ENCODE data around the gene PLOD2. TPM values are rescaled to one million over a fixed set of nuclear protein-coding genes. Genes with fewer than 3 reads are reported as not detected.

The PLOD2 gene
- total RNA-seq, 1 donor from 2014 or later, result 45.6 TPM

GRCh38 chr3:146196789-146197188 is 35.8 kb upstream of the PLOD2 start:
- no peak for TF ChIP-seq CTCF (IDR thresholded peaks at IDR 0.05; ENCODE audit: partially characterized antibody, unreplicated experiment)
- H3K27ac Mint-ChIP-seq (ENCODE audit: unreplicated experiment), result peak overlapping the region; percentile 6
- H3K4me1 Mint-ChIP-seq (ENCODE audit: low read depth, unreplicated experiment), result peaks cover 4% of the 10 kb centered on the region
- H3K4me3 Mint-ChIP-seq (ENCODE audit: unreplicated experiment), result no peak overlapping the region
- H3K9me3 Mint-ChIP-seq (ENCODE audit: unreplicated experiment), result peaks cover 2% of the 10 kb centered on the region
- DNase-seq, result no peak
- no peaks in the 10 kb centered on the region for H3K36me3 Mint-ChIP-seq (ENCODE audit: unreplicated experiment)
- no peaks in the 10 kb centered on the region for H3K27me3 Mint-ChIP-seq (ENCODE audit: unreplicated experiment)

- no peak for DNase-seq
- no peak overlapping the region for H3K27ac Mint-ChIP-seq (ENCODE audit: unreplicated experiment)
- no peak for TF ChIP-seq CTCF (IDR thresholded peaks at IDR 0.05; ENCODE audit: partially characterized antibody, unreplicated experiment)
- H3K4me1 Mint-ChIP-seq (ENCODE audit: low read depth, unreplicated experiment), result peaks cover 4% of the 10 kb centered on the region
- no peaks in the 10 kb centered on the region for H3K27me3 Mint-ChIP-seq (ENCODE audit: unreplicated experiment)
- peaks cover 2% of the 10 kb centered on the region for H3K9me3 Mint-ChIP-seq (ENCODE audit: unreplicated experiment)
- H3K4me3 Mint-ChIP-seq (ENCODE audit: unreplicated experiment), result no peak overlapping the region
- no peaks in the 10 kb centered on the region for H3K36me3 Mint-ChIP-seq (ENCODE audit: unreplicated experiment)
Observed at GRCh38 chr3:146195605-146196004, 34.6 kb upstream of the PLOD2 start.

- H3K27ac Mint-ChIP-seq (ENCODE audit: unreplicated experiment), result no peak overlapping the region
- peaks cover 4% of the 10 kb centered on the region for H3K4me1 Mint-ChIP-seq (ENCODE audit: low read depth, unreplicated experiment)
- no peaks in the 10 kb centered on the region for H3K36me3 Mint-ChIP-seq (ENCODE audit: unreplicated experiment)
- no peak for TF ChIP-seq CTCF (IDR thresholded peaks at IDR 0.05; ENCODE audit: partially characterized antibody, unreplicated experiment)
- H3K27me3 Mint-ChIP-seq (ENCODE audit: unreplicated experiment), result no peaks in the 10 kb centered on the region
- H3K4me3 Mint-ChIP-seq (ENCODE audit: unreplicated experiment), result no peak overlapping the region
- peaks cover 2% of the 10 kb centered on the region for H3K9me3 Mint-ChIP-seq (ENCODE audit: unreplicated experiment)
- DNase-seq, result no peak
Observed at GRCh38 chr3:146195030-146195429, 34.0 kb upstream of the PLOD2 start.

- Mint-ChIP-seq H3K27ac (ENCODE audit: unreplicated experiment) (no peak overlapping the region), H3K9me3 (ENCODE audit: unreplicated experiment) (no peaks in the 10 kb centered on the region), H3K36me3 (ENCODE audit: unreplicated experiment) (no peaks in the 10 kb centered on the region), H3K4me1 (ENCODE audit: low read depth, unreplicated experiment) (no peaks in the 10 kb centered on the region), H3K4me3 (ENCODE audit: unreplicated experiment) (no peak overlapping the region), H3K27me3 (ENCODE audit: unreplicated experiment) (no peaks in the 10 kb centered on the region)
- DNase-seq, result no peak
- TF ChIP-seq CTCF (IDR thresholded peaks at IDR 0.05; ENCODE audit: partially characterized antibody, unreplicated experiment), result no peak
Observed at GRCh38 chr3:146191051-146191450, 30.1 kb upstream of the PLOD2 start.

GRCh38 chr3:146189519-146190173 is 28.7 kb upstream of the PLOD2 start:
- no peaks in the 10 kb centered on the region for H3K4me1 Mint-ChIP-seq (ENCODE audit: low read depth, unreplicated experiment)
- H3K4me3 Mint-ChIP-seq (ENCODE audit: unreplicated experiment), result no peak overlapping the region
- no peaks in the 10 kb centered on the region for H3K27me3 Mint-ChIP-seq (ENCODE audit: unreplicated experiment)
- no peaks in the 10 kb centered on the region for H3K36me3 Mint-ChIP-seq (ENCODE audit: unreplicated experiment)
- no peaks in the 10 kb centered on the region for H3K9me3 Mint-ChIP-seq (ENCODE audit: unreplicated experiment)
- H3K27ac Mint-ChIP-seq (ENCODE audit: unreplicated experiment), result no peak overlapping the region
- DNase-seq, result no peak
- TF ChIP-seq CTCF (IDR thresholded peaks at IDR 0.05; ENCODE audit: partially characterized antibody, unreplicated experiment), result peak; percentile 92
